ENCODE data around the gene INSIG1. TPM values are rescaled to one million over a fixed set of nuclear protein-coding genes. Genes with fewer than 3 reads are reported as not detected.

INSIG1 gene
- total and polyA plus RNA-seq, 2 donors from 2014 or later, result 24.6 to 25.7 TPM

DNA sequence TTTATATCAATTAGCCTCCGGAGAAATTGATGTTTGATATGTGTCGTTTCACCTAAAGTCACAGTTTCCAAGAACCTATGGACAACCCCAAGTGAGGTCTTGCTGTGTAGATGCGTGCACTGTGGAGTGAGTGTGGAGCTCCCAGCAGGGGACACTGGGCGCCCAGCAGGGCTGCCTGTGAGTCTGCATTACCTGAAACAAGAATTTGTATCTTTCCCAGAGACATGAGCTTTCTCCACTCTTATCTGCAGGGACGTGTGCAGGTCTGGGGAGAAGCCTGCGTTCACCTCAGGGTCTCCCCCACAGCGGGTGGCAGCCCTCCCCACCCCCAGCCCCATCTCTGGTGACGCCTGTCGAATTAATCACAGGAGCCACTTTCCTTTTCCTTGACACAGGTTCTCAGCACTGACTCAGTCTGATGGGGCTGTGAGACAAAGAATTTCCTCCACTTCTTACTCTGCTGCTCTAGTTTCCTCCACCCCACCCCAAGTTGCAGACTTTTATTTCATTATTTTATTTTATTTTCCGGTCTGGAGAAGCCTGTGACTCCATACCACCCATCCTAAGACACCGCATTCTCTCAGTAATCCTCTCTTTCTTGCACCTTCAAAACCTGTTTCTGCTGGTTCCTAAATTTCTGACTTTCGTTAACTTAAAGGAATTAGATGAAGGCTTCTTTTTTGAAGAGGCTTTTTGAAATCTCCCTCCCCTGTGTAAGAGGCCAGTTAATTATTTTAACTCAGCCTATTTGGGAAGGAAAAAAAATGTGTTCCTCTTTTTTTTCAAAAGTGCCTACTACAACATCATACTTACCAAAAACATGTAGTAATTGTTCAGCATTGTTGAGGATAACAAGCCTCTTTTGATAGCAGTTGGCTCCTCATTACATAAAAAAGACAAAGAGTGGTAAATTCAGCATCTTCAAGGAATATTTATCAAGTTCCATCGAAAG is 17.0 kb upstream of the INSIG1 start:
- Histone ChIP-seq H3K9ac (ENCODE audit: low read length in 3 of 3) (no peak overlapping the region), H3K9me3 (ENCODE audit: control insufficient read depth in 2 of 3, insufficient read depth in 1 of 3, low read length in 3 of 3) (no peaks in the 10 kb centered on the region), H3K27me3 (ENCODE audit: control insufficient read depth, insufficient read depth, low read length) (no peaks in the 10 kb centered on the region), H3K27ac (ENCODE audit: low read depth in 2 of 2, low read length in 2 of 2) (no peak overlapping the region), H3K4me3 (ENCODE audit: low read length in 3 of 3) (no peak overlapping the region), H3K36me3 (ENCODE audit: control insufficient read depth in 2 of 3, insufficient read depth in 3 of 3, low read length in 3 of 3) (no peaks in the 10 kb centered on the region), H3K4me1 (ENCODE audit: control insufficient read depth in 2 of 3, insufficient read depth in 2 of 3, low read depth in 1 of 3, low read length in 3 of 3) (no peaks in the 10 kb centered on the region)
- no peak for TF ChIP-seq CTCF (IDR thresholded peaks at IDR 0.05; ENCODE audit: borderline replicate concordance, extremely low read depth, insufficient read depth)
- DNase-seq, result no peak
- intact Hi-C loops (cut with DNase I), result no loop called here
- FAIRE-seq, result no peak

- Histone ChIP-seq H3K9me3 (ENCODE audit: control insufficient read depth in 2 of 3, insufficient read depth in 1 of 3, low read length in 3 of 3) (no peaks in the 10 kb centered on the region), H3K9ac (ENCODE audit: low read length in 3 of 3) (no peak overlapping the region), H3K27me3 (ENCODE audit: control insufficient read depth, insufficient read depth, low read length) (no peaks in the 10 kb centered on the region), H3K36me3 (ENCODE audit: control insufficient read depth in 2 of 3, insufficient read depth in 3 of 3, low read length in 3 of 3) (no peaks in the 10 kb centered on the region), H3K4me1 (ENCODE audit: control insufficient read depth in 2 of 3, insufficient read depth in 2 of 3, low read depth in 1 of 3, low read length in 3 of 3) (no peaks in the 10 kb centered on the region), H3K4me3 (ENCODE audit: low read length in 3 of 3) (no peak overlapping the region), H3K27ac (ENCODE audit: low read depth in 2 of 2, low read length in 2 of 2) (no peak overlapping the region)
- DNase-seq (no peak), FAIRE-seq (no peak)
- TF ChIP-seq CTCF (IDR thresholded peaks at IDR 0.05; ENCODE audit: borderline replicate concordance, extremely low read depth, insufficient read depth), result no peak
- intact Hi-C loops (cut with DNase I), result no loop called here
Measured at GRCh38 chr7:155281398-155281969, 16.2 kb upstream of the INSIG1 start.

DNA sequence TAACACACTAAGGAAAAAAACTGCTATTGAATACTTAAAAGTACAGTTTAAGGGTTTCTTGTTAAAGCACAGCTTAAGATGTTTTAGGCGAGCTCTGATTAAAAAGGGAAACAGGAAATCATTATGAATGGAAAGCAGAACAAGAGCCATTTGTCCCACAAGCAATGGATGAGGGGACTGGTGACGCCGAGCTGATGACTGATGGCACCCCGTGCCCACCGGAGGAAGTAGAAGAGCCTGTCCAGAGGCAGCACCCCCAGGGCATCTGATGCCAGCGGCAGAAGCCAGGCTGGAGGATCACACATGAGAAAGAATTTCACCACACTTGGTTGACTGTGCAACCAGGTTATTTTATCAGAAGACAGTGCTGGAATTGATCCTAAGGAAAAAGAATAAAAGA is 15.0 kb upstream of the INSIG1 start:
- Histone ChIP-seq H3K4me1 (ENCODE audit: control insufficient read depth in 2 of 3, insufficient read depth in 2 of 3, low read depth in 1 of 3, low read length in 3 of 3) (no peaks in the 10 kb centered on the region), H3K36me3 (ENCODE audit: control insufficient read depth in 2 of 3, insufficient read depth in 3 of 3, low read length in 3 of 3) (no peaks in the 10 kb centered on the region), H3K4me3 (ENCODE audit: low read length in 3 of 3) (no peak overlapping the region), H3K9ac (ENCODE audit: low read length in 3 of 3) (no peak overlapping the region), H3K27me3 (ENCODE audit: control insufficient read depth, insufficient read depth, low read length) (no peaks in the 10 kb centered on the region), H3K27ac (ENCODE audit: low read depth in 2 of 2, low read length in 2 of 2) (no peak overlapping the region), H3K9me3 (ENCODE audit: control insufficient read depth in 2 of 3, insufficient read depth in 1 of 3, low read length in 3 of 3) (no peaks in the 10 kb centered on the region)
- TF ChIP-seq CTCF (IDR thresholded peaks at IDR 0.05; ENCODE audit: borderline replicate concordance, extremely low read depth, insufficient read depth), result no peak
- FAIRE-seq (no peak), DNase-seq (peak in 1 of 5 donors; percentile 15)
- intact Hi-C loops (cut with DNase I), result no loop called here
